ENCODE measurements around the gene TSR3.

TSR3 gene

DNA sequence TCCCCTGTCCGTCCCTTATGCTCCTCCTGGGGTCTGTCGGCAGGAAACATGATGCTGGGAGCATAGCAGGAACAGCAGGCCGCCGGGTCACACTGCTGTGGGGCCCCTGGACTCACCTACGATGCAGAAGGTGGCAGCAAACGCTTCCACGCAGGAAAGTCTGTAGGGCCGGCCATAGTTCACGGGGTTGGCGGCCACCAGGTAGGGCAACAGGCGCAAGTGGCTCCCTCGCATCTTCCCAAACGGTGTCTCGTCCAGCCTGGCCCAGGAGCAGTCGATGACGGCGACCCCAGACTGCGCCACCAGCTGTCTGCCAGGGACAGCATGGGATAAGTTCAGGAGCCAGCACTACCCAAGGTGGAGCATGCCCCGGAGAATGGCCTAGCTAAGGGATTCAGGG lies 987 bp downstream of the TSR3 start:
- no peak for DNase-seq

- no peak for DNase-seq
Measured at GRCh38 chr16:1349951-1350350, 1.7 kb downstream of the TSR3 start.

DNA sequence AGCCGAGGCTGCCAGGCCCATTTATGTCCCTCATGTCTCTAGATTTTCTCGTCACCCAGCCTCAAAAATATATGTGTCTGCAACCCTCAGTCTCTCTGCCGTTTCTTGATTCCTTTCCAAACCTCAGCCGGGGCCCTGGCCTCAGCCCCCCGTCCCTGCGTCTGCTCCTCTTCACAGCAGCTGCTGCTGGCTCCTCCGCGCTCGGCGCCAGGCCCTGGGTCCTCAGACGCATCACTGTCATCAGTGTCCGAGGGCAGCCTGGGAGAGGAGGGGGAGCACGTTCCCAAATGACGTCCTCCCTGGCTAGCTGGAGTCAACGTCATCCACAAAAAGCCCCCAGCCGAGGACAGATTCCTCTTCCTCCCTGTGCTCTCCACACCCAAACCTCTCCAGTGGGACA lies 2.3 kb downstream of the TSR3 start:
- no peak for DNase-seq

GRCh38 chr16:1348926-1349325 lies 2.8 kb downstream of the TSR3 start:
- DNase-seq, result no peak

GRCh38 chr16:1348441-1348840 lies 3.2 kb downstream of the TSR3 start:
- no peak for DNase-seq

DNA sequence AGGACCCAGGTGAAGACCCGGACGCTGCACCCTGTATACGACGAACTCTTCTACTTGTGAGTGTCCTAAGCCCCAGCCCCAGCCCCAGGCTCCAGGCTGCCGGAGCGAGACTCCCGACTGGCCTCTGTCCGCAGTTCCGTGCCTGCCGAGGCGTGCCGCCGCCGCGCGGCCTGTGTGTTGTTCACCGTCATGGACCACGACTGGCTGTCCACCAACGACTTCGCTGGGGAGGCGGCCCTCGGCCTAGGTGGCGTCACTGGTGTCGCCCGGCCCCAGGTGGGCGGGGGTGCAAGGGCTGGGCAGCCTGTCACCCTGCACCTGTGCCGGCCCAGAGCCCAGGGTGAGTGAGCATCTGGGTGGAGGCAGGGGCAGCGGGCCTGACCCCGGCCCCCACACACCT lies 3.7 kb downstream of the TSR3 start:
- no peak for DNase-seq

GRCh38 chr16:1347286-1347855 lies 4.3 kb downstream of the TSR3 start:
- DNase-seq, result no peak

DNA sequence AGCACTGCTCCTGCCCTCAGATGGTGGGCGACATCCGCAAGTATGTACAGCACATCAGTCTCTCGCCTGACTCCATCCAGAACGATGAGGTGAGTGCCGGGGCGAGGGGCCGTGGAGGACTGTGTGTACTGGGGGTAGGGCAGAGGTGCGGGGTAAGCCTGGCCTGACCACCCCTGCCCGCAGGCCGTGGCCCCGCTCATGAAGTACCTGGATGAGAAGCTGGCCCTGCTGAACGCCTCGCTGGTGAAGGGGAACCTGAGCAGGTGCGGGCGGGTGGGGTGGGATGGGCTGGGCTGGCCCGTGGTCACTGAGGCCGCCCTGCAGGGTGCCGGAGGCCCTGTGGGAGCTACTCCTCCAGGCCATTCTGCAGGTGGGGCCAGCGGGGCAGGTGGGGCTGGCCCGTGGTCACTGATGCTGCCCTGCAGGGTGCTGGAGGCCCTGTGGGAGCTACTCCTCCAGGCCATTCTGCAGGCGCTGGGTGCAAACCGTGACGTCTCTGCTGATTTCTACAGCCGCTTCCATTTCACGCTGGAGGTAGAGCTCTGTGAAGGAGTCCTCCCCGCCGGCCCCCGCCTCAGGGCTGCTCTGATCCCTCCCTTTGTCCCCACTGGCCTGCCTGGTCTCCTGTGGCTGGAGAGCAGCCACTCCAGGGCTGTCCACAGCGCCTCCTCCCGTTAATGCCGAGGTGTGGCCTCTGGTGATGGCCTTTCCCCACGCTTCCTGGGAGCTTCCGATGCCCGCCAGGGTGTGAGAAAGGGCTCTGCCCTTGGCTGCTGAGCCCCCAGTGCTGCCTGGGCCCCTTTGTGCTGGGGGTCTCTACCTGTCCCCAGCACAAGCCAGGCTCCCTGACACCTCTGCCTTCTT lies 5.0 kb downstream of the TSR3 start:
- DNase-seq, result peak in 1 of 2 experiments; percentile 34

GRCh38 chr16:1345651-1346421 lies 5.8 kb downstream of the TSR3 start:
- no peak for DNase-seq

DNA sequence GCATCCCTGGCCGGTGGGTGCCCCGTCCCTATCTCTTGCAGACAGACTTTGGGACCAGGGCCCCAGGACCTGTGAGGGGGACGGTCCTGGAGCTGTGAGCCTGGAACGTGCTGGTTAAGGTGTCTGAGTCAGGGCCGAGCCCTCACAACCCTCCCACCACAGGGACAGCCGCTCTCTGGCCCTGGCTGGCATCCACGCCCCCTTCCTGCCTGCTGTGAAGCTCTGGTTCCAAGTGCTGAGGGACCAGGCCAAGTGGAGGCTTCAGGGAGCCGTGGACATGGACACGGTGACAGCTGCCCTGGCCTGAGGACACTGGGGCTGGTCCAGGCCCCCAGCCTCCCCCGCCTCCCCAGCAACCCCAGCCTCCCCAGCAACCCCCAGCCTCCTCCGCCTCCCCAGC lies 6.6 kb downstream of the TSR3 start:
- no peak for DNase-seq

DNA sequence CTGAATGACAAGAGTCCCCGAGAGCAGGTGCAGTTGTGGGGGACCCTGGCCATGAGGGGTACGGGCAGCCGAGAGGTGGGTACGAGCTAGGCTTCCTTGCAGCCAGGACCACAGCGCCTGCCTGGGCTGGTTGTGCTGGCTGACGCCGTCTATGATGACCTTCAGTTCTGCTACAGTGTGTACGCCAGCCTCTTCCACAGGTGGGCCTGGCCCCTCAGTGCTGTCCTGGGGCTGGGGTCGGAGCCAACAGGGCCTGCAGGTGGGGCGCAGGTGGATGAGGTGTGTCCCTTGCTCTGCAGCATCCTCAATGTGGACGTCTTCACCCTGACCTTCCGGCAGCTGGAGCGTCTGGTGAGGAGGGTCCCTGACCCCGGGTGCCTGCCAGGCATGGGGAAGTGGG lies 7.2 kb downstream of the TSR3 start:
- no peak for DNase-seq

DNA sequence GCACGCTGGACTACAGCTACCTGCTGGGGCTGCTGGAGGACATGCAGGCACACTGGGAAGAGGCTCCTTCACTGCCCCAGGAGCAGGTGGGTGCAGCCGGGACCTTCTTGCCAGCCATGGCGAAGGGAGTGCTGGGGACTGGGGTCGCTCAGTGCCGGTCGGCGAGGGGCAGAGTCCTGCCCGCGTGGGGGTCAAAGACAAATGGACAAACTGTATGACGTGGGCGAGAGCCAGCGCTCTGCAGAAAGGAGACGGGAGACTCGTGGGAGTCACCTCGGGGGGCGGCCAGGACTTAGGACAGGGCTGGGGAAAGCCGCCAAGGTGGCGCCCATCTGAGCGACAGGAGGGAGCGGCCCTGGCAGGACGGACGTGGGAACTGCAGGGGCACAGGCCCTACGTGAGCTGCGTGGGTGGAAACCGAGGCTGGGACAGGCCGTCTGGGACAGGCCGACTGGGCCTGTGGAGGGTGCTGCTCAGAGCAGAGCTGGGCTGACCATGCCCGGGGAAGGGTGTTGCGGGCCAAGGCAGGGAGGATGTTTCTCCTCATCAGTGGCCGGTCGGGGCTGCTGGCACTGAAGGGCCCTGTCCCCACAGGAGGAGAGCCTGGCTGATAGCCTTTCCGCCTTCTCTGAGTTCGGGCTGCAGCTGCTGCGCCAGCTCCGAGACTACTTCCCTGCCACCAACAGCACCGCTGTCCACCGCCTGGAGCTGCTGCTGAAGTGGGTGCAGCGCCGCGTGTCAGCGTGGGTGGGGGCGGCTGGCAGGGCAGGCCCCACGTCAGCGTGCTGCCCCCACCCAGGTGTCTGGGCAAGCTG lies 8.0 kb downstream of the TSR3 start:
- DNase-seq, result peak in 1 of 2 experiments; percentile 43

DNA sequence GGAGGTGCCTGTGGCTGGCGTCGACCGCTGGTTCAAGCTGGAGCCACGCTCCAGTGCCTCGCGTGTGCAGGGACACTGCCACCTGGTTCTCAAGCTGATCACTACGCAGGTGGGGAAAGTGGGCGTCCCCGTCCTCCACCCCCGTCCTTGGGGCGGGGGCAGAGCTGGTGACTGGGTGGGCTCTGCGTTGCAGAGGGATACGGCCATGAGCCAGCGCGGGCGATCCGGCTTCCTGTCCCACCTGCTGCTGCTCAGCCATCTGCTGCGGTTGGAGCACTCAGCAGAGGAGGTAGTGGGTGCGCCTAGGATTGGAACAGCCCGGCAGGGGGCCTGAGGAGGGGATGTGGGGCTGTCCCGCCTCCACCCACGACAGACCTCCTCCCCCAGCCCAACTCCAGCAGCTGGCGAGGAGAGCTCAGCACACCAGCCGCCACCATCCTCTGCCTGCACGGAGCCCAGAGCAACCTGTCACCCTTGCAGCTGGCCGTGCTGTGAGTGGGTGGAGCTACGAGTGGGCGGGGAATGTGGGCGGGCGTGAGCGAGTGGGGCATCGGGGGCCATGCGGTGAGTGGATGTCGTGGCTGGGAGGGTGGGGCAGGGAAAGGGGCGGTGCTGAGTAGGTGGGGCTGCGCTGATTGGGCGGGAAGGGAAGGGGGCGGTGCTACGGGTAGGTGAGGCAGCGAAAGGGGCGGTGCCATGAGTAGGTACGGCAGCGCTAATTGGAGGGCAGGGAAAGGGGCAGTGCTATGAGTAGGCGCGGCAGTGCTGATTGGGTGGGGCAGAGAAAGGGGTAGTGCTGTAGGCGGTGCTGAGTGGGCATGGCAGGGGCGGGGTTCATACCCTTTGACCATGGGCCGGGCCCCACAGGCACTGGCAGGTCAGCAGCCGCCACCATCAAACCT lies 8.9 kb downstream of the TSR3 start:
- DNase-seq, result peak; percentile 98 to 100

DNA sequence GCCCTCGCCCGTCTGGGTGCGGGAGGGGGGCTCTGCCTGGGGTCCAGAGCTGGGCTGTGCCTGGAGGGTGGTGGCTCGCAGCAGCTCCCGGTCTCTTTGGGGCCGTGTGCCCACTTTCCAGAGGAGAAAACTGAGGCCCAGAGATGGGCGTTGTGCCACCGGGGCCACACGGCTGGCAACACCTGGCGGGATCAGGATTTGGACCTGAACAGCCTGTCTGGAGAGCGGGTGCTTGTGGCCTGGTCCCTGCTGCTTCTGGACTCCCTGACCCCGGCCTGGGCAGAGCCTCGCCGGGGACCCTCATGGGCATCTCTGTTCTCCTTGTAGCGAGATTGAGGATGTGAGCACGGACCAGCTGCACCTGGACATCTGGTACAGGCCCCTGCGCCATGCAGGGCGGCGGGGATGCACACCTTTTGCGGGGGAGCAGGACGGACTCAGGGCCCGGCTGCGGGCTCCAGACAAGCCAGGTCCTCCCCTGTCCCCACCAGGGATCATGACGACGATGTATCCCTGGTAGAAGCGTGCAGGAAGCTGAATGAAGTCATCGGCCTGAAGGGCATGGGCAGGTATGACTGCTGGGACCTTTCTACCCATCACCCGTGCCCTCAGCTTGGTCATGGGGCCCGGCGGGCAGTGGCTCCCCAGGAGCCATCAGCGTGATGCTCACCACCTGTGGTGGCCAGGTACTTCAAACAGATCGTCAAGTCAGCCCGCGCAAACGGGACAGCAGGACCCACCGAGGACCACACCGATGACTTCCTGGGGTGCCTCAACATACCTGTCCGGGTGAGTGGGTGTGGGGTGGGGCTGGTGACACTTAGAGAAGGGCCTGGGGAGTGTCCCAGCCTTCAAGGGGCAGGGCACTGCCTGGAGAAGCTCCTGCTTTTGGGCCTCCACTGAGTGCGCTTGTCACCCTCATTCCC lies 9.9 kb downstream of the TSR3 start:
- no peak for DNase-seq

- DNase-seq, result no peak
Measured at GRCh38 chr16:1340730-1341494, 10.8 kb downstream of the TSR3 start.

DNA sequence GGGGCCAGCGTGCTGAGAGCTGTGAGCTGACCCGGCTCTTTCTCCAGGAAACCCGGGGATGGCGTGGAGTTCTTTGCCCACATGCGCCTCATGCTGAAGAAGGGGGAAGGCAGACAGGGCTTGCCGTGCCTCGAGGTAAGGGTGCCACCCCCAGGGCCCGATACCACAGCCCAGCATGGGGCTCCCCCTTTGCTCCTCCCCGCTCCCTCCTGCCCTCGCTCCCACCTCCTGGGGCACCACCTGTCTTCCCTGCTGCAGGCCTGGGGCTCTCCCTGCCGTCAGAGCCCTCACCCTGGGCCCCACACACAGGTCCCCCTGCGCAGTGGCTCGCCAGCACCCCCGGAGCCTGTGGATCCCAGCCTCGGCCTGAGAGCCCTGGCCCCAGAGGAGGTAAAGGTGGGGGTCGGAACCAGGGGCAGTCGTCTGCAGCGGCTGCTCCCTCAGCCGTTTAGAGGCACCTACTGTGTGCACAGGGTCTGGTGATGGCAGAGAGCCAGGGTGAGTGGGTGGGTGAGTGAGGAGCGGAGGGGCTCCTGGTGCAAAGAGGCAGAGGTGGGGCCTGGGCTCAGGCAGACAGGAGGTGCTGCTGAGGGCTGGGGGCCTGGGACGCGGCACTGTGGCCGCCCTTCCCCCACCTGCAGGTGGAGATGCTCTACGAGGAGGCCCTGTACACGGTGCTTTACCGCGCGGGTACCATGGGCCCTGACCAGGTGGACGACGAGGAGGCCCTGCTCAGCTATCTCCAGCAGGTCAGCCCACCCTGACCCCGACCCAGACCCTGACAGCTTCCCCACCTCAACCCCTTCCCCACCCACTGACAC lies 12.6 kb downstream of the TSR3 start:
- DNase-seq, result no peak

DNA sequence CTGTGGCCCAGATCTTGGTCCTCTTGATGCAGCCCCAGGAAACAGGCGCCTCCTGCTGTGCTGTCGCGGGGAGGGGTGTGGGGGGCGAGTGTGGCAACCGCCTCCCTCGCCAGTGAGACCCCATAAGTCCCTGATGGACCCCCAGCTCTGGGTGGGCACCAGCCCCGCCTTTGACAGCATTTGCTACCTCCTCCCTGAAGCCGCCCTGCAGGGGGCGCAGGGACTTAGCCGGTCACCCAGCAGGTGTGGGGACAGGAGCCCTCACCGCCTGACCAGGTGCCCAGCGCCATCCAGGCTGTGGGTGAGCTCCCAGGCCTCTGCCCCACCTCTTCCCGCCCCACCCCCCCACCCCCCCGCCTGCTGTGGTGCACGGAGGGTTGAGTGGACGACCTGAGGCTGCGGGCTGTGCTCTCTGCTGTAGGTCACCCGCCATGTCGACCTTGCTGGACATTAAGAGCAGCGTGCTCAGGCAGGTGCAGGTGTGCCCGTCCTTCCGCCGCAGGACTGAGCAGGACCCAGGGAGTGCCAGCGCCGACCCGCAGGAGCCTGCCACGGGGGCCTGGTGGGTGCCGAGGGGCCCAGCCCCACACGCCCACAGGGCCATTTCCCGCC lies 13.5 kb downstream of the TSR3 start:
- DNase-seq, result peak in 1 of 2 experiments; percentile 53

GRCh38 chr16:1337486-1337885 lies 14.2 kb downstream of the TSR3 start:
- peak; percentile 56 to 86 for DNase-seq

- no peak for DNase-seq
Measured at GRCh38 chr16:1336619-1337018, 15.1 kb downstream of the TSR3 start.

Measured in NCI-H524 (cell line).